AML-193 (cell line): ENCODE data around the gene SRMS.

Experiments
- DNase-seq, 2 experiments: peaks; one replicate each; lab custom pipeline; 2025; lab: John Stamatoyannopoulos, UW

Gene SRMS

GRCh38 chr20:63501818-63502670, 45.5 kb downstream of the SRMS start:
- DNase-seq, result no peak

GRCh38 chr20:63500902-63501817, 46.4 kb downstream of the SRMS start:
- no peak for DNase-seq

DNA sequence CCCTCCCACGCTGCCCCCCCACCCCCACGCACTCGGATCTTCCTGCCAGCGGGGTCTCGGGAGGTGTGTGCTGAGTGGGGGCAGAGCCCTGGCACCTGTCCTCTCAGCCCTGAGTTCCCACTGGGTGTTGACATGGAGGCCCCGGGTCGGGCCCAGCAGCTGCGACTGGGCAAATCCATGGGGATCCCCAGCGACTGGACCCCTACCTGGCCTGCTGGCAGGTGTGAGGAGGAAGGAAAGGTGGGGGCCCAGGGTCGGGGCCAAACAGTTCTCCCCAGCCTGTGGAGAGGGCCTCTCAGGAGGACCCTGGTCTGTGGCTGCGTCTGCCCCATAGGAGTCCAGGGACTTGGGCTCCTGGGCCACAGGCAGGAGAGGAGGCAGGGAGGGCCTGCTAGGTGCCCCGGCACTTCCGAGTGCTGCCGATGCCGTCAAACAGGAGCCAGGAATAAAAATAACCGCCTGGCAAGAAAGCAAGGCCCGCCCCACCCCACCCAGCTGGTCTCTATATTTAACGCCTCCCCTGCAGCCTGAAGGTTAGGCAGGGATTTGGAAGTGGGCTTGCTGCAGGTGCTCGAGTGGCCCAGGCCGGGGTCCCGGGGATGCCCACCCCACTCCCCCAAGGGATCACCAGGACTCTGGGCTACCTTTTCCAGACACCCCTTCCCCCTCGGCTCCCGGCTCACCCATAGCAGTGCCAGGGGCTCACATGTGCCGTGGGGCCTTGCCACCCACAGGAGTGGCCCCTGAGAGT, 47.2 kb downstream of the SRMS start:
- DNase-seq, result no peak

- DNase-seq, result no peak
Measured at GRCh38 chr20:63499338-63499969, 48.1 kb downstream of the SRMS start.

DNA sequence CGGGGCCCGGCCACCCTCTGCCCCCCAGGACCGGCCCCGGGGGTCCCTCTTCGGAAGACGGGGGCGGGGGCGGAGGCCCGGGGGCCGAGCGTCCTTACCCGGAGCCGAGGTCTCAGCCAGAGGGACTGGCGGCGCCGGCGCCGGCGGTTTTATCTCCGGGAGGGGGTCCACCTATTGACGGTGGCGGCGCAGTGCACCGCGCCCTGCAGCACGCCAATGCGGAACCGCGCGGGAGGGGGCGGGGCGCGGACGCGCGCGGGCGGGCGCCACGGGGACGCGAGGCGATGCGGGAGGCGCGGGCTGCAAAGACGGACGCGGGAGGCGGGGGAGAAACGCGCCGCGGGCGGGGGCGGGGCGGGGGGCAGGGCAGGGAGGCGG, 48.6 kb downstream of the SRMS start, which contains the start of gene EEF1A2:
EEF1A2 (minus strand) TSS at position 124 of the 378 bp plus-strand sequence. CDS start 1,320 bp downstream, outside the sequence.
- no peak for DNase-seq

GRCh38 chr20:63497946-63498935, 49.3 kb downstream of the SRMS start:
- no peak for DNase-seq

DNA sequence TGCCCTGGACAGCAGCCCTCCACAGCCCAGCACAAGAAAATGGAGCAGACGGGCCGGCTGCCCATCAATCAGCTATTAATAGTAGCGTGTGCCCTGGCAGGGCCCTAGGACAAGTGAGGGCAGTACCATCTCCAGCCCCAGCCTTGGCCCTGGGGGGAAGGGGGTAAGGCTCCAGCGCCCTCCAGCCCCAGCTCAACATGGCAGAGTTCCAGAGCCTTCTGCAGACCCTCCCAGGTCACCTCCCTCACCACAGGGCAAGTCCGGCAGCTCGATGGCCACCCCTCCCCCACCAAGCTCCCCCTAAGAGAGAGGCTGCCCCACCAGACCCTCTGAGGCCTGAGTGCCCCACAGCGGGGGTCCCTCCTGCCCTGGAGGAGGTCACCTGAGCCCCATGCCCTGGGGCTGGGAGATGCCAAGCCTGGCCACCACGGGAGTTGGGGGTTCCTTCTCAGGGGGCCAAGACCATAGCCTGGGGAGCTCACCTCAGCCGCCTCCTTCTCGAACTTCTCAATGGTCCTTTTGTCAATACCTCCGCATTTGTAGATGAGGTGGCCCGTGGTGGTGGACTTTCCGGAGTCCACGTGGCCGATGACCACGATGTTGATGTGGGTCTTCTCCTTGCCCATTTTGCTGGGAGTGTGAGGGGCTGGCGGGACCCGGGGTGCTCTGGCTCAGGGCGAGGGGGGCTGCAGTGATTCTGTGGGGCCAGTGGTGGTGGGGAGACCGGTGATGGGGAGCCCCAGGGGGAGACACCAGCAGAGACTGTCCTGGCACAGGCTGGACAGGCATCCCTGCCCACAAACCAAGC, 50.2 kb downstream of the SRMS start:
- DNase-seq, result no peak

- no peak for DNase-seq
Measured at GRCh38 chr20:63496596-63497120, 50.9 kb downstream of the SRMS start.

DNA sequence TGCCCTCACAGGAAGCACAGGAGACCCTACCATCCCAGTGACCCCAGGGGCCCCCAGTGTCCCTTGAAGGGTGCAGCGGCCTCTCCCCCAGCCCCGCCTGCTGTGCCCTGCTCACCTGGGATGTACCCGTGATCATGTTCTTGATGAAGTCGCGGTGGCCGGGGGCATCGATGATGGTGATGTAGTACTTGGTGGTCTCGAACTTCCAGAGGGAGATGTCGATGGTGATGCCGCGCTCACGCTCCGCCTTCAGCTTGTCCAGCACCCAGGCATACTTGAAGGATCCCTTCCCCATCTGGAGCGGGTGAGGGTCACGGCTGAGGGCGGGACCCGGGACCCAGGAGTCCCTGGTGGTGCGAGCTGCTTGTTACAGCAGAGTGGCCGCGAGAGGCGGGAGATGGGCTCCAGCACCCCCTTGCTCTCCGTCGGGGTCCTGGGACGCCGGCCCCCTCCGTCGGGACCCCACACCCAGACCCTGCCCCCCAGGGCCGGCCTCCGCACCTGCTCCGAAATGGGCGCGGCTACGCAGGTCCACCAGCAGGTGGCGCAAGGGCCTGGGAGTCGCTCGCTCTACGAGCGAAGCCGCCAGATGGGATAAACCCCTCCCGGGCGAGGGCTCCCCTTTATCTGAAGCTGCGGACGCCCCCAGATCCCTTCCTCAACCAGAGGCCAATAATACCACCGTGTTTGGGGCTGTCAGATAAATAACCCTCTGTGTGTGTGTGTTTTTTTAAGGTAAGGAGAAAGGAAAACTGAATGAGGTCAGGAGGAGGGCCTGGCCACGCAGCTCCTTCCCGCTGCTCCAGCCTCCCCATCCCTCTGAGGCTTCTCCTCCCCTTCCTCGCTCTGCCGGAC, 51.6 kb downstream of the SRMS start:
- peak; percentile 8 to 20 for DNase-seq

DNA sequence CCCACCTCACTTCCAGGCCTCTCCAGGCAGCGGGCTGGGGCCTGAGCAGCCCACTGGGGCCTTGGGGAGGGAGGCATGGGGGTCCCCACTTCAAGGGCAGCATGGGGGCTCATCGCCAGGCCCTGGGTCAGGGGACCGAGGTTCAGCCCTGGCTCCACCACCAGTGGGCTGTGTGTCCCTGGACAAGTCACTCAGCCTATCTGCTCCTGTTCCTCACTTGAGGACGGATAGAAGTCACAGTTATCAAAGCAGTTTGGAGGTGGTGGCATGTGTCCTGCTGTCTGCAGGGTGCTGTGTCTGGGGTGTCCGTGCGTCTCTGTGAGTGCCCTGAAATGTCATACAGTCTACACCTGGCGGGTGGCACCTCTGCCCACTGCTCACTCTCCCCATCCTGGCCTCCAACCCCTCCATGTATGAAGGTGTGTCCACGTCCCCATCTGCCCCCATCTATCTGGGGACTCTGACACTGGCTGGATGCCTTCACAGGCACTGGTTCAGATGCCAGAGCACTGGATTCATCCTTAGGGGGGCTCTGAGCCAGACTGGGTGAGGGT, 52.3 kb downstream of the SRMS start:
- DNase-seq, result no peak

DNA sequence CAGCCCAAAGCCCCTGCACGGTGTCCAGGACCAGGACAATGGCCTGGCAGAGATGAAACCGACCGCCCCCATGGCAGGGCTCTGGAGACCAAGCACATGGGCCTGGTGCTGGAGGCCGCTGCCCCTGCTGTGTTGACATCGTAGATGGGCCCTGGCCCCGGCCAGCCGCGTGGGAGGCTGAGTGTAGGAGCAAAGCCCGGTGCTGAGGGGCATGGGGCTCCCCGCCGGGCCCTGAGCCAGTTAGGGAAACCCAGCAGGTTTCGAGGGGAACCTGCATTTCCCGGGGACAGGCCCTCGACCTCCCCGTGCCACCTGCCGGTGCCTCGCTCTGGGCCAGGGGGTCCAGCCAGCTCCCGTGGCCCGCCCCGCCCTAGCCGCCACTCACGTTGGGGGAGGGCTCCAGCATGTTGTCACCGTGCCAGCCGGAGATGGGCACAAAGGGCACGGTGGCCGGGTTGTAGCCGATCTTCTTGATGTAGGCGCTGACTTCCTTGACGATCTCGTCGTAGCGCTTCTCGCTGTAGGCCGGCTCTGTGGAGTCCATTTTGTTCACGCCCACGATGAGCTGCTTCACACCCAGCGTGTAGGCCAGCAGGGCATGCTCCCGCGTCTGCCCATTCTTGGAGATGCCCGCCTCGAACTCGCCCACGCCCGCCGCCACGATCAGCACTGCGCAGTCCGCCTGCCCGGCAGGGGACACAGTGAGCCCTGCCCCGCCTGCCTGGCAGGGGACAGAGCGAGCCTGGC, 53.0 kb downstream of the SRMS start:
- no peak for DNase-seq

DNA sequence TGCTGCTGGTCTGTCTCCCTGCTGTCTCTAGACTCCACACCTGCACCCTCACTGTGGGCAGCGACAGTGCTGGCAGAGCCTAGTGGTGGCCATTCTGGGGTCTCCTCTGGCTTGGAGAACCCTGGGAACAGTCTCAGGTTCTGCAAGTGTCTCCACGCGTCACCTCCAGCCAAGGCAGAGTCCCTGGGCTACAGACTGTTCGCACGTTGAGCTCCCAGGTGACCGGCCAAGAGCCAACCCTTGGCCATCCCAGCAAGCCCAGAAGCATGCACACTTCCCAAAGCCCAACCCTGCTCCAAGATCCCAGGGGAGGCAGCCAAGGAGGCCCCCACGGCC, 53.5 kb downstream of the SRMS start:
- DNase-seq, result no peak

- DNase-seq, result no peak
Measured at GRCh38 chr20:63493563-63494020, 54.0 kb downstream of the SRMS start.

GRCh38 chr20:63492982-63493381, 54.6 kb downstream of the SRMS start:
- no peak for DNase-seq

- no peak for DNase-seq
Measured at GRCh38 chr20:63492518-63492917, 55.0 kb downstream of the SRMS start.

DNA sequence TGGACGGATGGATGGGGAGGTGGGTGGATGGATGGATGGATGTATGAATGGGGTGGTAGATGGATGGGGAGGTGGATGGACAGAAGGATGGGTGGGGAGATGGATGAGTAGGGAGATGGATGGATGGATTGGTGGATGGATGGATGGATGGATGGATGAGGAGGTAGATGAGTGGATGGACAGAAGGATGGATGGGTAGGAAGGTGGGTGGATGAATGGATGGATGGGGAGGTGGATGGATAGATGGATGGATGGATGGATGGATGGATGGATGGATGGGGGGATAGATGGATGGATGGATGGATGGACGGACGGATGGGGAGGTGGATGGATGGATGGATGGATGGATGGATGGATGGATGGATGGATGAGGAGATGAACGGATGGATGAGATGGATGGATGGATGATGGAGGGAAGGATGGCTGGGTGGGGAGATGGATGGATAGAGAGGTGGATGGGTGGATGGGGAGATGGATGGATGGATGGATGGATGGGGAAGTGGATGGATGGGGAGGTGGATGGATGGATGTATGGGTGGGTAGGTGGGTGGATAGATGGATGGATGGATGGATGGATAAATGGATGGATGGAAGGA, 55.8 kb downstream of the SRMS start:
- DNase-seq, result no peak

DNA sequence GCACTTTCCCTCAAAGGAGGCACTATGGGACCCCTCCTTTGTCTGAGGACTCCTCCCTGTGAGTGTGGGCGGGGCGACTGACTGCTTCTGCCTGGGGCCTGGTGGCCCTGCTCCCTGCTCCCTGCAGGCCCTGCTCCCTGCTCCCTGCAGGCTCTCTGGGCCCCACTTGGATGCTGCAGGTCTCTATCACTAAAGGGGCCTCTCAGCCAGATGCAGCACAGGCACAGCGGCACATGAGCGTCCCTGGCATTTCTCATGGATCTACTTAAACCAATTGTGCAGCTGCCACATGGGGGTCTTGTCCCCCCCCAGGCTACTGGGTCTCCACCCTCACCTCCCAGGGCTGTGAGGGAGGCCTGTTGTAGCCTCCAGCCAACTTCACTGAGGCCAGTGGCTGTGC, 56.5 kb downstream of the SRMS start:
- no peak for DNase-seq
